ENCODE results near the gene NTSR2. TPM values are rescaled to one million over a fixed set of nuclear protein-coding genes. Genes with fewer than 3 reads are reported as not detected.
A peak's percentile ranks its signal among the peaks of the same experiment; 100 is the strongest.

Gene NTSR2
- total and polyA plus RNA-seq, 12 donors, result 0.10 to 0.15 TPM; not detected in 10

DNA sequence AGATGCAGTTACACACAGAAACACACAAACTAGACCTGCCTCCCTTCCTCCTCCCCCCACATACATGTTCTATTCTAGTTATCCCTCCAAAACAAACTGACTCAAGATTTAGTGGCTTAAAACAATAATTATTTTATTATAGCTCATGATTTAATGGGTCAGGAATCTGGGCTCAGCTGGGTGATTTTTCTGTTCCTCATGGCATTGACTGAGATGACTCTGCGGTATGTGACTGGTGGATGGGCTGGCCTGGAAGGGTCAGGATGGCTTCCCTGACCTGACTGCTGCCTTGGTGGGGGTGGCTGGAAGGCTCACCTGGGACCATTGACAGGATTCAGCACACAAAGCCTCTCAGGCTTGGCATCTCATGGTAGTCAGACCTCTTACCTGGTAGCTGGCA is 33.7 kb upstream of the NTSR2 start:
- Histone ChIP-seq H3K36me3 (no peaks in the 10 kb centered on the region), H3K4me1 (peaks cover 0 to 13% (median 2%) of the 10 kb centered on the region in 9 donors), H3K27me3 (no peaks in the 10 kb centered on the region), H3K27ac (no peak overlapping the region), H3K9me3 (no peaks in the 10 kb centered on the region), H3K4me3 (no peak overlapping the region)
- DNase-seq, result no peak
- ATAC-seq, result no peak
- intact Hi-C loops (cut with DNase I), result no loop called here
- 74 to 80% methylated on average over 1 of the region's 1 CpG for WGBS, 2 donors
- TF ChIP-seq, protein P1, sequence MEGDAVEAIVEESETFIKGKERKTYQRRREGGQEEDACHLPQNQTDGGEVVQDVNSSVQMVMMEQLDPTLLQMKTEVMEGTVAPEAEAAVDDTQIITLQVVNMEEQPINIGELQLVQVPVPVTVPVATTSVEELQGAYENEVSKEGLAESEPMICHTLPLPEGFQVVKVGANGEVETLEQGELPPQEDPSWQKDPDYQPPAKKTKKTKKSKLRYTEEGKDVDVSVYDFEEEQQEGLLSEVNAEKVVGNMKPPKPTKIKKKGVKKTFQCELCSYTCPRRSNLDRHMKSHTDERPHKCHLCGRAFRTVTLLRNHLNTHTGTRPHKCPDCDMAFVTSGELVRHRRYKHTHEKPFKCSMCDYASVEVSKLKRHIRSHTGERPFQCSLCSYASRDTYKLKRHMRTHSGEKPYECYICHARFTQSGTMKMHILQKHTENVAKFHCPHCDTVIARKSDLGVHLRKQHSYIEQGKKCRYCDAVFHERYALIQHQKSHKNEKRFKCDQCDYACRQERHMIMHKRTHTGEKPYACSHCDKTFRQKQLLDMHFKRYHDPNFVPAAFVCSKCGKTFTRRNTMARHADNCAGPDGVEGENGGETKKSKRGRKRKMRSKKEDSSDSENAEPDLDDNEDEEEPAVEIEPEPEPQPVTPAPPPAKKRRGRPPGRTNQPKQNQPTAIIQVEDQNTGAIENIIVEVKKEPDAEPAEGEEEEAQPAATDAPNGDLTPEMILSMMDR (IDR thresholded peaks at IDR 0.05), result no peak

DNA sequence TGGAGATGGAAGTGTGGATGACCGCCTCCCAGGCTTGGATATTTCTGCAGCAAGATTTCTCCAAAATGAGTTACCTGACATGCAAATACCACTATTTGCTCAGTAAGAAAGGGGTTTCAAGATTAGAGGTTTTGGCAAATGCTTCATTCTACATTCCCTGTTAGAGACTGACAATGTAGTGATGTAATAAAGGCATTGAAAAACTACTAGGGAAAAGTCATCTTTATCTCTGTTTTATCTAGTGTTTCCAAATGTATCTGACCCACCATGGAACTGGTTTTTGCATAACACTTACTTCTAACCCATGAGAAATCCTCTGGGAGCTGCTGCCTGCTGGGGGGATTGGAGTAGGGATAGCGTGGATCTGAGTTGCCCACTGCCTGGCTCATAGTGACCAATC is 33.0 kb upstream of the NTSR2 start:
- intact Hi-C loops (cut with DNase I), result no loop called here
- no peaks in the 10 kb centered on the region for H3K9me3 ChIP-seq
- no peak overlapping the region for H3K27ac ChIP-seq
- TF ChIP-seq, protein P1 (IDR thresholded peaks at IDR 0.05), result no peak
- 89 to 91% methylated on average over 2 of the region's 2 CpGs for WGBS, 2 donors
- H3K36me3 ChIP-seq, result no peaks in the 10 kb centered on the region
- H3K4me1 ChIP-seq, result peaks cover 0 to 21% (median 9%) of the 10 kb centered on the region in 9 donors
- H3K27me3 ChIP-seq, result no peaks in the 10 kb centered on the region
- no peak for ATAC-seq
- H3K4me3 ChIP-seq, result no peak overlapping the region
- no peak for DNase-seq

DNA sequence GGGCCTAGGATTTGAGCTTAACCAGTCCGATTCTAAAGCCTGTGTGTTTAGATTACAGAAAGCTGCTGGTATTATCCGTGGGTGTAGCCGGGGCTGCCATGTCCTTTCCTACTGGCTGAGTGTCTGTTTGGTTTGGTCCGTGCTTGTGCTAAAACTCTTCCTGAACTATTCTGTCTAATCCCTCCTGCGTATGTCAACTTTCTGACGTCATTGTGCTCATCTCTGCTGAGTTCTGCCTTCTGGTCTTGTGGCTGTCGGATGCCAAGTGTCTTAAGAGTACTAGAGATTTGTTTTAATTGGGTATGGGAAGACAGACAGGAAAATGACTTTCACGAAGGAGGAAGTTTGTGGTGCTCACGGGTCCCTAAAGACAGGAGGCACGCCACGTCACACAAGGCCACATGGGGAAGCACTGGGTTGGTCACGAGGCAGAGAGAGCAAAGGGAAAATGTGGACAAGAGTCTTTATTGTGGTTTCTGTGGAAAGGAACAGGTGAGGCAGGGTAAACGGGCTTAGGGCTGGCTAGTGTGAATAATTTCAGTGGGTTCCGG is 31.8 kb upstream of the NTSR2 start:
- Histone ChIP-seq H3K36me3 (no peaks in the 10 kb centered on the region), H3K27me3 (no peaks in the 10 kb centered on the region), H3K9me3 (no peaks in the 10 kb centered on the region), H3K4me3 (no peak overlapping the region), H3K27ac (peak overlapping the region in 1 of 10 donors; percentile 74), H3K4me1 (peaks cover 0 to 32% (median 16%) of the 10 kb centered on the region in 9 donors)
- DNase-seq, result peak in 1 of 2 donors; percentile 45
- ATAC-seq, result peak in 3 of 8 donors; percentile 11 to 27 (median 21)
- TF ChIP-seq, protein P1 (IDR thresholded peaks at IDR 0.05), result no peak
- 70 to 71% methylated on average over 14 of the region's 14 CpGs for WGBS, 2 donors
- intact Hi-C loops (cut with DNase I), result no loop called here

DNA sequence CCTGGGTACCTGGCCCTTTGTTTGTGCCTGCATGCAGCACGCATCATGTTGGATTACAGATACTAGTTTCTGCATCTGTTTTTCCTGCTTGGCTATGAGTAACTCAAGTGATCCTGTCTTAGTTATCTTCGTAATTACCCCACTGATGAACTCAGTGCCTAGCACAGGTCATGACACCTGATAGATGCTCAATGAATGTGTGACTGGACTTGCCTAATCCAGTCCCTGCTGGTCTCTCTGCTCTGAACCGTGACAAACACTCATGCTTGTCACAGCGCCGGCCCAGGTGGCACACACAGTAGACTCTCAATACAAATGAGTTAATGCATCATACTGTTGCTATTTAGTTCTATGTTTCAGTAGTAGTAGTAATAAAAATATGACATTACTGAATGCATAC is 31.2 kb upstream of the NTSR2 start:
- H3K36me3 ChIP-seq, result no peaks in the 10 kb centered on the region
- WGBS, 2 donors, result 93 to 95% methylated on average over 5 of the region's 5 CpGs
- no peak for ATAC-seq
- TF ChIP-seq, protein P1 (IDR thresholded peaks at IDR 0.05), result no peak
- no peak overlapping the region for H3K4me3 ChIP-seq
- peak overlapping the region in 1 of 10 donors; percentile 74 for H3K27ac ChIP-seq
- intact Hi-C loops (cut with DNase I), result no loop called here
- H3K9me3 ChIP-seq, result no peaks in the 10 kb centered on the region
- DNase-seq, result no peak
- no peaks in the 10 kb centered on the region for H3K27me3 ChIP-seq
- H3K4me1 ChIP-seq, result peaks cover 0 to 36% (median 21%) of the 10 kb centered on the region in 9 donors
